22Rv1 (cell line): Measurements from ENCODE around the gene PIP5KL1.

Experiments used
- ZFX ChIP-seq: fragments of 450-650 bp; IDR thresholded peaks from 2 replicates; pipeline ENCODE4 v1.6.1; 2017; ENCODE audit warnings: antibody characterized with exemption, borderline replicate concordance
- TF ChIP-seq, protein P1 (sequence below): fragments of 450-650 bp; IDR thresholded peaks from 2 replicates; pipeline ENCODE4 v1.5.1; 2017; ENCODE audit warnings: mild to moderate bottlenecking

DNA sequence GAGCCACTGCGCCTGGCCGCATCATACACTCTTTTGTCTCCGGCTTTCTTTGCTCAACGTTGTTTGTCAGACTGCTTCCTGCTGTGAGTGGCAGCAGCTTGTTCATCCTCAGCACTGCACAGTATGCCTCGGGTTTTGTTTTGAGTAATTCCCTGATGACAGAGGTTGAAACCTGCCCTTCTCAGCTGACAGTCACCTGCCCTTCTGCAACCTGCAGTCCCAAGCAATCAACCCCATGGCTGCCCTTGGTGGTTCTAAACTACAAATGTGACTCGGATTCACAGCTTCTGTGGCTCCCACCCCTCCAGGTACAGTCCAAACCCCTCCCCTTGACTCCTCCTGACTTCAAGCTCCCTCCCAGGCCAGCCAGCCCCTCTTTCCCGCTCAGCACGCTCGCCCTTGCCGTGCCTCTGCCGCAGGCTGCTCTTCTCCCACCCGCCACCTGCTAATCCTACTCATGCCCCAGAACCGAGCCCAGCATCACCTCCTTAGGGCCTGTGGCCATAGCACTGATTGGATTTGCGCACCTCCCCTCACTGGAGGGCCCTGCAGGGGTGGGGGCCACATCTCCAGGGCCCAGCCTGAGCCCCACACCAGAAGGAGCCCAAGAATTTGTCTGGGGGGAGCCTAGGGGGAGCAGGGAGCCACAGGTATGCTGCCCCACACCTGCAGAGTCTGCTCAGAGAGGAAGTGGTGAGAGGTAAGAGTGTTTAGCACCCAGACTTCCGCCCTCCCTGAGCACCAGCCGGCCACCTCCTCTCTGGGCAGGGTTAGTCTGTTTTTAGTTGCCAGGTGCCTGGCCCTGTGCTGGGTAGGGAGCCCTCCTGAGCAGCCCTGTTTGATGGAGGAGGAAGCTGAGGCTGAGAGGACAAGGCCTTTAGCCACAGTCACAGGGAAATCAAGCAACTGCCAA, 40.1 kb upstream of the PIP5KL1 start:
- TF ChIP-seq, protein P1, sequence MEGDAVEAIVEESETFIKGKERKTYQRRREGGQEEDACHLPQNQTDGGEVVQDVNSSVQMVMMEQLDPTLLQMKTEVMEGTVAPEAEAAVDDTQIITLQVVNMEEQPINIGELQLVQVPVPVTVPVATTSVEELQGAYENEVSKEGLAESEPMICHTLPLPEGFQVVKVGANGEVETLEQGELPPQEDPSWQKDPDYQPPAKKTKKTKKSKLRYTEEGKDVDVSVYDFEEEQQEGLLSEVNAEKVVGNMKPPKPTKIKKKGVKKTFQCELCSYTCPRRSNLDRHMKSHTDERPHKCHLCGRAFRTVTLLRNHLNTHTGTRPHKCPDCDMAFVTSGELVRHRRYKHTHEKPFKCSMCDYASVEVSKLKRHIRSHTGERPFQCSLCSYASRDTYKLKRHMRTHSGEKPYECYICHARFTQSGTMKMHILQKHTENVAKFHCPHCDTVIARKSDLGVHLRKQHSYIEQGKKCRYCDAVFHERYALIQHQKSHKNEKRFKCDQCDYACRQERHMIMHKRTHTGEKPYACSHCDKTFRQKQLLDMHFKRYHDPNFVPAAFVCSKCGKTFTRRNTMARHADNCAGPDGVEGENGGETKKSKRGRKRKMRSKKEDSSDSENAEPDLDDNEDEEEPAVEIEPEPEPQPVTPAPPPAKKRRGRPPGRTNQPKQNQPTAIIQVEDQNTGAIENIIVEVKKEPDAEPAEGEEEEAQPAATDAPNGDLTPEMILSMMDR = no peak
- no peak for TF ChIP-seq ZFX
